Stimulated activated CD4-positive, alpha-beta T cell treated with anti-CD3 and anti-CD28 coated beads, TNF-alpha, amount 100 ng/mL, for 1 hour (primary cell): Measurements from ENCODE around the gene BTN1A1.
"Not testable (repeated sequence)": the region's sequence is repeated elsewhere in the genome, so short reads cannot be mapped to it uniquely, and the experiment has no call there.

Experiments
- DNase-seq, 3 donors: peaks; one replicate each; pipeline ENCODE4 v3.0.0-alpha.2; 2020; ENCODE audit warnings: low read depth in 3 of 3, low spot score in 1 of 3

Gene BTN1A1

DNA sequence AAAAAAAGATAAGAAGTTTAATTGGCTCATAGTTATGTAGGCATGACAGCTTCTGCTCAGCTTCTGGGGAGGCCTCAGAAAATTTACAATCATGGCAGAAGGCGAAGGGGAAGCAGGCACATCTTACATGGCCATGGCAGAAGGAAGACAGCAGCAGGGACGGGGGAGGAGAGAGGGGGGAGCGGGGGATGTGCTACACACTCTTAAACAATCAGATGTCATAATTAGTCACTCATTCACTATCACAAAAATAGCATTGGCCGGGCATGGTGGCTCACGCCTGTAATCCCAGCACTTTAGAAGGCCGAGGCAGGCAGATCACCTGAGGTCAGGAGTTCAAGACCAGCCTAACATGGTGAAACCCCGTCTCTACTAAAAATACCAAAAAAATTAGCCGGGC lies 10.9 kb downstream of the BTN1A1 start:
- DNase-seq, result not testable (repeated sequence)

DNA sequence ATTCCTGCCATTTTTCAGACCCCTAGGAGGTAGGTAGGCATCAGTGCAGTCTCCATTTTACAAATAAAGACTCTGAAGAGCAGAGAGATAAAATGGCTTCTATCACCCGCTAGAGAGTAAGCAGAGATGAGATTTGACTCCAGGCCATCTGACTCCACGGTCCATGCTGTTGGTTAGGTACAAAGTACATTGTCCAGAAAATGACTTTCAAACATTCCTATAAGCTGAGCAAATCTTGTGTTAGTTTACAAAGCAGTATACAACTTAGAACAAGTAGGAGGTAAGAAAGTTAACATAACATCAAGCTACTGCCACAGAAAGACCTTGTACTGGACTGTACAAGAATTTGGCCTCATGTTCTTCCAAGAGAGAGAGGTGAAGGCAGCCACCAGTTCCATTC lies 14.9 kb downstream of the BTN1A1 start:
- DNase-seq, result no peak

DNA sequence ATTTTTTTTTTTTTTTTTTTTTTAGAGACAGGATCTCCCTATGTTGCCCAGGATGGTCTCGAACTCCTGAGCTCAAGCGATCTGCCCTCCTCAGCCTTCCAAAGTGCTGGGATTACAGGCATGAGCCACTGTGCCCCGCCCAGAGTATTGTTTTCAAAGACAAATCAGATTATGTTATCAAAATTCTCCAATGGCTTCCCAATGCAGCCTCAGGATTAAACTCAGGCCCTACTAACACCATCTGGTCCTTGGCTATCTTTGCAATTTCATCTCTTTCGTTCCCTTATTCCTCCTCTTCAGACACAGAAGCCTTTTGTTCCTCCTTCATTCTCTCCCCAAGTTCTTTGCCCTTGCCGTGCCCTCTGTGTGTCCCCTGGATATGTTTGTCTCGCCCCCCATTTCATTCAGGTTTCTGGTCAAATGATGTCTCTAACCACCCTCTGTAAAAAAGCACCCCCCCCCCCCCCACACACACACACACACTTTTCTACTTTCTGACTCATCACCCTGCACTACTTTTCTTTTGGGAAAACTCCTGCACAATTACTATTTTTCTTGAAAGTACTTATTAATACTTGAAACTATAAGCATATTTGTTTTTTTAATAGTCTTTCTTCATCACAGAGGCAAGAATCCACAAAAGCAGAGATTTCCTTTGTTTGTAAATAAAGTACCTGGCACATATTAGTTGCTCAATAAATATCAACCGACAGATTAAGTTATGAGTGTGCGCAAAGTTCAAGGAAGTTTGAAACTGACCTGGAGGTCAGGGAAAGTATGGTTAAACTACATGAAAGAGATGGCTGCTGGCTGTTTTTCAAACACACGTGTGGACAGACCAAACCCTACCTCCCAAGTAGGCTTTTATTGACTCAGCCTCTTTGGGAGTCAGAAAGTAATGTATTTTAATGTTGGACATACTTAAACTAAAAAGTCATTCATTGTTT lies 16.7 kb downstream of the BTN1A1 start:
- no peak for DNase-seq

DNA sequence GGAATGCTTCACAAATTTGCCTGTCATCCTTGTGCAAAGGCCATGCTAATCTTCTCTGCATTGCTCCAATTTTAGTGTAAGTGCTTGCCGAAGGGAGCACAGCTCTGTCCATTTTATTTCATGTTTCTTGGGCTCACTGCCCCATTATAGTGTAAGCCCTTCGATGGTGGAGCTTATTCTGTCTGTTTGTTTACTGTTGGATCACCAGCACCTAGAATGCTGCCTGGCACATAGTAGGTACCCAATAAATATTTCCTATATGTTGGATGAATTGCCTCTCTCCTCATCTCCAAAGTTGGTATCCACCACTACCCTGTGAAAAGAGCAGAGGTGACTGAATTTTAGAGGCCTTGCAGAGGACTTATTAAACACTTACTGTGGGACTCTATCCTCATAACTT lies 19.3 kb downstream of the BTN1A1 start:
- DNase-seq, result no peak

DNA sequence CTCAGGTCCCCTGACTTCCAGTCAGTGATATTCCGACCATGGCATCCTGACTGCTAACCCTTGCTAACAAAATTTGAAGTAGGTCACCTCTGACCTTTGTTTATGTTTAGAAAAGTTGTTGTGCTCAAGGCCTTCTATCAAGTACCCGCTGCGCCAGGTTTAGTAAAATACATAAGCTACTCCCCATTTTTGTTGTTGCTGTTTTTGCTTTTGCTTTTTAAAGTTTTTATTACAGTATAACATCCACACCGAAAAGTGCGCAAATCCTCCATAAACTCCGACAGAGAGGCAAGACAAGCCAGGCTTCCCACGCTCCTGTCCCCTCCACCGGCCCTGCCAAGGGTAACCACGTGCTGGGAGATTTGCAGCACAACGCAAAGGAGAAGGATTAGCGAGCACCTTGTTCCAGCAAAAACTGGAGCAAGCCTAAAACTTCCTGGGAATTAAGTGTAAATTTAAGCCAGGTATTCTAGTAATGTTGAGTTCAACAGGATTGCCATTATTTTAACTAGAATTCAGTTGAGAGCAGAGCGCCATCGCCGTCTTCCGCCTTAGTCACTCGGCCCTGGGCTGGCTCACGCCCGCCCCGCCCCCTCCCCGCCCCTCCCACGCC lies 20.2 kb downstream of the BTN1A1 start:
- no peak for DNase-seq

DNA sequence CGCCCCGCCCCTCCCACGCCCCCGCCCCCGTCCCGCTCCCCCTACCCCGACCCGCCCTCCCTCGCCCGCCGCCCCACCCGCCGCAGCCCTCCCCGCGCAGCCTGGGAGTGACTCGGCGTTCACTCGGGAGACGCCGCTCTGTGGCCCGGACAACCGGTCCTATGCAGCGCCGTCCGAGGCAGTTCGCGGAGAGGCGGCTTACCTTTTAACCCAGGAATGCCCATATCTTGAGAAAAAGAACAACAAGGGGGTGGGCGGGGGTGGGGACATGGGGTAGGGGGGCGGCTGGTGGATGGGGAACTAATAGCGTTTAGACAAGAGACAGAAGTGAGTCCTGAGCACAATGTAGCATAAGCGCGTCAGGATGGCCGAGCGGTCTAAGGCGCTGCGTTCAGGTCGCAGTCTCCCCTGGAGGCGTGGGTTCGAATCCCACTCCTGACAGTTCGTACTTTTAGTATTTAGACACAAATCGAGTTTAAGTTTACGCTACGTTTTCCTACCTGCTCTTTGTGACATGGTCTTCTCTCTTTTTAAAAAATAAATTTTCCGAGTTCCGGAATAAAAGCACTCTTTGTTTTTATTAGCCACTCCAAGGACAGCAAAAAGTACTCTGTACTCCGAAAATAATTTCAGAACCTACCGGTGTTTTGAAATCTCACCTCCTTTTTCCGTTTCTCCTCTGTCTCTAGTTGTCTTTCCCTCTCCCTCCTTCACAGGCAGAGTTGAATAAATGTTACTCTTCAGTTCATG lies 20.9 kb downstream of the BTN1A1 start:
- DNase-seq, result peak; percentile 73 to 77 (median 74)

DNA sequence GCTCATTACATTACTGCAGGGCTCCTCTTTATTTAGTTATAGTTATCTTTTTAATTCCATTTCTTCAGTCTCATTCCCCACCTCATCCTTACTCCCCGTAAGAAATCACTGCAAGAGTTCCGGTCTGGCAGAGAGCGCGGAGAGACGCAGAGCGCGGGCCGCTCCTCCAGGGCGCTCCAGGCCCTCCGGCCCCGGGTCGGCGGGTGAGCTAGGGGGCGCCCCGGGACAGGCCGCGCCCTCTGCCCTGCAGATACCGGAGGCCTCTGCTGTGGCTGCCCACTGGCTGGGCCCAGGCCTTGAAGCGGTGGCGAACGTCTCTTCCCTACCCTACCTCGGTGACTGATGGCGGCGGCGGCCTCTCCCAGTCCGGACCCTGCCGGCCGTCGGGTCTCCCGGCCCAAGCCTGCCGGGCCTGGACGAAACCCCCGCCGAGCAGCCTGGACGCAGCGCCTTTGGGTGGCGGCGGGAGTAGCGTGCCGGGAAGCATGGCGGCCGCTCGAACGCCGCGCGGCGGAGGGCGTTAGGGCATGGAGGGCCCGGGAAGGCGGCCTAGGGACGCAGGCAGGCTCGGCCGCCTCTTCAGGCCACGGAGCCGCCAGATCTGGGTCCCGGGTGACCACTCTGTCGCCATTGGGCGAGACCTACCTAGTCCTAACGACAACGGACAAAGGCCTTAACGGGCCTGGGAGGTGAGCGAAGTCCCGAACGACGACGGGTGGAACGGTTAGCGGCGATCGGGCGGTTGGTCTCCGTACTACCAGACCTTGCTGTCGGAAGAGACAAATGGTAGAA lies 21.7 kb downstream of the BTN1A1 start:
- peak; percentile 18 to 51 (median 39) for DNase-seq

DNA sequence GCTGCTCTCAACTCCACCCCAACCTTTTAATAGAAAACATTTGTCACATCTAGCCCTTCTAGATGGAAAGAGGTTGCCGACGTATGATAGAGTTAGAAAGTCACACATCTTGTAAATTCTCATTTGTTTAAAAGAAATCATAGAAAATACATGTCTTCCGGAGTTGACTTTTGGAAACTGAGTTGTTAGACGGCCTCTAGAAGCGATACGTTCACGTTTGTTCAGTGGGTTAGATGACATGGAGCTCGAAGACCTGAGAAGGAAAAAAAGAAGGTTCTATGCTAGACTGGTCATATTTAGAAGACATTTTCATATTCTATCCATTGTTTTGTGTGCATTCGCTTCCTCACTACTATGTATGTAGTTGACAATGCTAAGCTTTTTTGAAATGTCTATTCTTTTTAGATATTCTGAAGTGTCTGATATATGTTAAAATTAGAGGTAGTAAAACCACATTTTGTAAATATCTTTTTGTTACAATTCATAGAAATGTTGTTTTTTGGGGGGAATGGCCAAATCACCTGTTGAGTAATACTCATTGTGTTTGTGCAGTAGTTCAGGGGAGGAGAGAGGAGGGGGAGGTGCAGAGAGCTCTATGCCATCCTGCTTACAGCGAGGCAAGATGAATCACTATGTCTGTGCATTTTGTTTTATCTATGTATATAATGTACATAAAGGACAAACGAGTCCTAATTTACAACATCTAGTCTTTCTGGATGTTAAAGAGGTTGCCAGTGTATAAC lies 22.6 kb downstream of the BTN1A1 start:
- DNase-seq, result not testable (repeated sequence)

DNA sequence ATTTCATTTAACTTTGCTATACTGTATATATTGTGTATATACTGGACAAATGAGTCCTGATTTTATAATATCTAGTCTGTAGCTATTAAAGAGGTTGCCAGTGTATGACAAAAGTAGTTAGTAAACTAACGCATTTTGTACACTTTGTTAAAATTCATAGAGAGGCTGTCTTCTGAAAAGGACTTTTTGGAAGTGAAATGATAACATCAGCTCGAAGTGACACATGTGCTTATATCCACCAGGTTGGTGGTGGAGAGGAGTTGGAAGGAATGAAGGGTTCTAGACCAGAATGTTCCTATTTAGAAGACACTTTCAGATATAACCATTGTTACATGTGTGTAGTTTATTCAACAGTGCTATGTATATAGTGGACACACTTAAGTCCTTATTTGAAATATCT lies 24.2 kb downstream of the BTN1A1 start:
- not testable (repeated sequence) for DNase-seq

DNA sequence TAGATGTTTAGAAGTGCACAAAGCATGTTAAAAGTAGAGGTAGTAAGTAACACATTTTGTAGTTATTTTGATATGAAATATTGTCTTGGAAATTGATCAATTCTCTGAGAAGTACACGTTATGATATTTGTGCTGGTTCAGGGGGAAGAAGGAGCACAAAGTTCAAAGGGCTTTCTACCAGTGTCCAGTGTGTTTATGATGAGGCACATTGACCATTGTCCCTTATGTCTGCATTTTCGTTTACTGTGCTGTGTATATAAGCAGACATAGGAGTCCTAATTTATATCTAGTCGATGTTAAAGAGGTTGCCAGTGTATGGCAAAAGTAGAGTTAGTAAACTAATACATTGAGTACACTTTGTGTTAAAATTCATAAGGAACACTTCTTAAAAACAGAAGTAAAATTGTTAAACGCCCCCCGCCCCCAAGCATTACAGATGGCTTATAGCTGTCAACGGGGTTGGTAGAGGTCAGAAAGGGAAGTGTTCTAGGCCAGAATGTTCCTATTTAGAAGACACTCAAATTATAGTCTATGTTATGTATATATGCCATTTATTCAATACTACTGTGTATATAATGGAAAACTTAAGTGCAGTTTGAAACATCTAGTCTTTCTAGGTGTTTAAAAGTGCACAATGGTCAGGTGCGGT lies 24.7 kb downstream of the BTN1A1 start:
- DNase-seq, result no peak

DNA sequence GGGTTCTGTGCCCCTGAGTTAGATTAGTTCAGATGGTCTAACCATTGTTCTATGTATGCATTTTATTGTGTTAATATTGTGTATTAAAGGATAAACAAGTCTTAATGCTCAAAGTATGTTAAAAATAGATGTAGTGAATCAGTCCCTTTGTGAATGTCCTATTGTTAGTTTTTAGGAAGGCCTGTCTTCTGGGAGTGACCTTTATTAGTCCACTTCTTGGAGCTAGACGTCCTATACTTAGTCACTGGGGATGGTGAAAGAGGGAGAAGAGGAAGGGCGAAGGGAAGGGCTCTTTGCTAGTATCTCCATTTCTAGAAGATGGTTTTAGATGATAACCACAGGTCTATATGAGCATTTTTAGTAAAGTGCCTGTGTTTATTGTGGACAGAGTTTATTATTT lies 25.7 kb downstream of the BTN1A1 start:
- DNase-seq, result no peak

DNA sequence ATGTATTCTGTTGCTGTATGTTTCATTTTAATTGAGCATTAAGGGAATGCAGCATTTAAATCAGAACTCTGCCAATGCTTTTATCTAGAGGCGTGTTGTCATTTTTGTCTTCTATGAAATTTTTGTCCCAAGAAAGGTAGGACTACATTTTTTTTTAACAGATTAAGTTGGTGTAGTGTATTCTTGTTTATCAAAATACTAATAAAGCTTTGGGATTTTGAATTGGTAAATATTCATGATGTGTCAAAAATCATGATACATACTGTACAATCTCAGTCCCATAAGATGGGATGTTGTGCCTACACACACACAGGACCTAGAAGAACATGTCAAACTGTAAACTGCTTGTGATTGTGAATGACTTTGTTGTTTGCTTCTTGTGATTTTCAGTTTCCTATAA lies 26.8 kb downstream of the BTN1A1 start:
- no peak for DNase-seq

DNA sequence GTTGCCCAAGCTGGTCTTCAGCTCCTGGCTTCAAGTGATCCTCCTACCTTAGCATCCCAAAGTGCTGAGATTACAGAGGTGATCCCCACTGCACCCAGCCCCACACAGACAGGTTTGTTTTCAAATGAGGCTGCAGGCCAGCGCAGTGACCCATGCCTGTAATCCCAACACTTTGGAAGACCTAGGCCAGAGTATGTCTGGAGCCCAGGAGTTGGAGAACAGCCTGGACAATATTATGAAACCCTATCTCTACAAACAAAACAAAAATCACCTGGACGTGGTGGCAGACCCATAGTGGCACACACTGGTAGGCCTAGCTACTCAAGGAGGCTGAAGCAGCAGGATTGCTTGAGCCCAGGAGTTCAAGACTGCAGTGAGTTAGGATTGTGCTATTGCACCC lies 30.1 kb downstream of the BTN1A1 start:
- DNase-seq, result no peak

DNA sequence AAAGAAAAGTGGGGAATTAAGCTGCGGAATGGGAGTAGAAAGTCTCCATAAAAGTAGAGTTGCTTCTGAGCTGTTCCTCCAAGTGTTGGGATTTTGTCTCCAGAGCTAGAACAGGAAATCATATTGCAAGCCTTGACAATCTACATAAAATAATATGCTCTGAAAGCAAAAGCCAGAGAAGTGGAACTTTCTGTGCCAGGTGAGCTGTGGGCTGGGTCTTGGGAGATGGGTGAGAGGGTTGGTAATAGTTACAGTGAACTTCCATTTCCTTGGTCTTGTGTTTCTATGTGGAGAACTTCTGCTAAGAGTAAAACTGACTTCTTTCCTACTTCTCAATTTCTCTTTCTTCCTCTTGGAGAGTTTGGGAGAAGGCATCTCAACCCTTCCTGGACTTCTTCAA lies 31.8 kb downstream of the BTN1A1 start:
- no peak for DNase-seq

DNA sequence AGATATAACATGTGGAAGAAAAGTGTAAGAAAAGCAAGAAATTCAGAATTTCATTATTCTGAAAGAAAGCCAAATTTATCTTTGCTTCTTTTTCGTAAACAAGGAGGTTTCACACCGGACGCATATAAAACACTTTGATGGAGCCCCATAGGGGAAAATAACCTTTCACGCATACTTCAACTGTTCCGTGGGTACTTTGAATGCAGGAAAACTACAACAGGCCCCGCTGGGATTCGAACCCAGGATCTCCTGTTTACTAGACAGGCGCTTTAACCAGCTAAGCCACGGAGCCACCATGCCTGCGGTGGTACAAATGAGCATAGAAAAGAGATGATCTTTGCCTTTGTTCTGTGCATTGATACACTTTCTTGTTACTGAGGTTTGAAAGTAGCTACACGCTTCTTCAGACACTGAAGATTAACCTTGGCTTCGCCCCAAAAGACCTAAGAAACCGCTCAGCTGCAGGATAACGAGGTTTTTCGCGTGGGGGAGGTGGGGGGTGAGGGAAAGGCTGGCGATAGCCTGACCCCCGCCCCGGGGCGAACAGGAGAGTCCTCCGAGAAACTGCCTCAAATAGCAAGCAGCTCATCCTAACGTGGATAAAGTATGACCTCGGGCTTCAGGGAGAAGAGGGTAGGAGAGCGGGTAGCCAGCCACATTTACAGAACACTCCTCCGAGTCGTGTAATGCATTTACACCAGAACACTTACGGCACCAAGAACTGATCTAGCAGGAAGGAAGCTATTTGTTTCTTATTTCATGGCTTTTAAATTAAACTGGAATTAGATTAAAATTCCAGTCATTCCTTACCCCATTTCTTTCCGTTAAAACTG lies 32.8 kb downstream of the BTN1A1 start:
- peak; percentile 85 to 96 (median 89) for DNase-seq

DNA sequence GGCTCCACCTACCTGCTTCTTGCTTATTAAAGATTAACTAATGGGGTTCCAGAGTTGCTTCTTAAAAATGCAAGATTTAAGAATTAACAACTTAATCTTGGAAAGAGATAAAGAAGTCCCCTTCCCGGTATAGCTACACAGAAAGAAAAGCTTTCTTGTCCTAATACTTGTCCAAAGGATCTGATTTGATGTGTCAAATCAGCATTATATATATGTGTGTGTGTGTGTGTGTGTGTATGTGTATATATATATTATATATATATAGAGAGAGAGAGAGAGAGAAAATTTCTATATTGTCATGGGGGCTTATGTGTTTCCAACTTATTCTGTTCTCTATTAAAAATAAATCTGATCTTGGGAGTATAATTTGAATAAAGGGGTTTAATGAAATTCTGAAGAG lies 33.4 kb downstream of the BTN1A1 start:
- no peak for DNase-seq

DNA sequence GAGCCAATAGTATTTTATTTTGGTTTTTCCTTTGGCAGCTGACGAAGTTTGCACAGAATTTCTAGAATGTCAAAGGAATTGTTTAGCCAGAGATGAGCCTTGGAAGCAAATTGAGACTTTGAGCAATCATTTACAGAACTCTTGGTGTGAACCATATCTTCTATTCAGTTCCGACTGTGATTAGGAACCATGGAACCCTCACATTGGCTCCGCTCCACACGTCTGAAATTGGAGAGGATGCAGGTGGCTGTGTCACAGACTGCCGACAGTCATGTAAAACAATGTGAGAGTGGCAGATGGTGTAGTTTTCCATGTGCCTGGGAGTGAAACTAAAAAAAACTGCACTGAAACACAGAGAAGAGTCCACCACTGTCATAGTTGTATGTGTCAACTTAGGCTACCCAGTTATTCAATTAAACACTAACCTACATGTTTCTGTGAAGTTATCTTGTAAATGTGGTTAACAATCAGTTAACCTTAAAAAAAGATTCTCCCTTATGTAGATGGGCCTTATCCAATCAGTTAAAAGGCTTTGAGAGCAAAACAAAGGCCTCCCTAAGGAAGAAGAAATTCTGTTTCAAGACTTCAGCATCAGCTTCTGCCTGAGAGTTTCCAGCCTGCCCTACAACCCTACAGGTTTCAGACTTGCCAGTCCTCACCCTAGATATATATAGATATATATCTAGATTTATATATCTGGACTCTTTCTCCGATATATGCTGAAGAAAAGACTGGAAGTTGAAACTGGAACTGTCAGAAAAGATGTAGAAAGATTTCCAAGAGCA lies 34.8 kb downstream of the BTN1A1 start:
- no peak for DNase-seq

DNA sequence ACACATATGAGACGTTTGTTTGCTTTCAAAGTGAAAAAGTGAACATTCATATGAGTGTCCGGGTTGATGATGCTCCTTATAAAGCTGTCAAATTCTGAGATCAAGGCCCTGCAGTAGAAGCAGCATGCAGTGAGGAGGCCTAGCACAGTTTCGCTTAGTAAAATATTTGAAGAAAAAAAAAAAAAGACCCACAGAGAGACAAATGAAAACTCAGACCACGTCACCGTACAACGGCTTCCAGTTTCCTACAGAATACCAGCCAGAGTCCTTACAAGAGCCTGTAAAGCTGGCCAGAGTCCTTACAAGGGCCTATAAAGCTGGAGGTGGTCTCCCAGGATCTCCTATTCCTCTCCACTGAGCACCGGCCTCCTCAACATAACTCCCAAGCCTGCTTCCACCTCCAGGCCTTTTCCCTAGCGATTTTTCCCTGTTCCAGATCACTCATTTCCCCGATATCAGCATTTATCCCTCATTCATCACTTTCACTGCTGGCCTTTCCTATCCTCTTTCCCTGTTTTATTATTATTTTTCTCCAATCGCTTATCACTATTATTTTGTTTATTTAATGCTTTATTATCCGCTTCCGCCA lies 36.6 kb downstream of the BTN1A1 start:
- DNase-seq, result no peak
